HEK293 (cell line): ENCODE data around the gene C21orf58.

Experiments used
- YY1 ChIP-seq: fragments of 450-650 bp; formaldehyde crosslinking; IDR thresholded peaks from 2 replicates; pipeline ENCODE4 v1.5.1; 2018; ENCODE audit warnings: missing biosample characterization, missing genetic modification characterization
- ZFP41 ChIP-seq: fragments of 450-650 bp; formaldehyde crosslinking; IDR thresholded peaks from 2 replicates; pipeline ENCODE4 v1.5.1; 2016; ENCODE audit warnings: missing biosample characterization, missing genetic modification characterization, borderline replicate concordance
- ZNF248 ChIP-seq: fragments of 450-650 bp; formaldehyde crosslinking; IDR thresholded peaks from 2 replicates; pipeline ENCODE4 v1.5.1; 2017; ENCODE audit warnings: missing biosample characterization, missing genetic modification characterization
- ZNF571 ChIP-seq: fragments of 450-650 bp; formaldehyde crosslinking; IDR thresholded peaks from 2 replicates; pipeline ENCODE4 v1.5.0; 2017; ENCODE audit warnings: missing biosample characterization, missing genetic modification characterization
- ZNF792 ChIP-seq: fragments of 450-650 bp; formaldehyde crosslinking; IDR thresholded peaks from 2 replicates; pipeline ENCODE4 v1.5.1; 2016; ENCODE audit warnings: missing biosample characterization, missing genetic modification characterization
- TF ChIP-seq, protein P1 (sequence below): fragments of 450-650 bp; formaldehyde crosslinking; IDR thresholded peaks from 2 replicates; pipeline ENCODE4 v1.5.1; 2016; ENCODE audit warnings: missing biosample characterization, missing genetic modification characterization
- TF ChIP-seq, protein P2 (sequence below): fragments of 450-650 bp; formaldehyde crosslinking; IDR thresholded peaks from 2 replicates; pipeline ENCODE4 v1.5.1; 2016; ENCODE audit warnings: missing biosample characterization, missing genetic modification characterization
- TF ChIP-seq, protein P3 (sequence below): fragments of 450-650 bp; formaldehyde crosslinking; IDR thresholded peaks from 2 replicates; pipeline ENCODE4 v1.5.1; 2016; ENCODE audit warnings: missing biosample characterization, missing genetic modification characterization
- TF ChIP-seq, protein P4 (sequence below): fragments of 450-650 bp; formaldehyde crosslinking; IDR thresholded peaks from 2 replicates; pipeline ENCODE4 v1.5.0; 2017; ENCODE audit warnings: missing biosample characterization, missing genetic modification characterization, borderline replicate concordance
- TF ChIP-seq, protein P5 (sequence below): fragments of 450-650 bp; formaldehyde crosslinking; IDR thresholded peaks from 2 replicates; pipeline ENCODE4 v1.5.1; 2017; ENCODE audit warnings: missing biosample characterization, missing genetic modification characterization
- TF ChIP-seq, protein P6 (sequence below): fragments of 450-650 bp; formaldehyde crosslinking; IDR thresholded peaks from 2 replicates; pipeline ENCODE4 v1.5.1; 2016; ENCODE audit warnings: missing biosample characterization, missing genetic modification characterization

DNA sequence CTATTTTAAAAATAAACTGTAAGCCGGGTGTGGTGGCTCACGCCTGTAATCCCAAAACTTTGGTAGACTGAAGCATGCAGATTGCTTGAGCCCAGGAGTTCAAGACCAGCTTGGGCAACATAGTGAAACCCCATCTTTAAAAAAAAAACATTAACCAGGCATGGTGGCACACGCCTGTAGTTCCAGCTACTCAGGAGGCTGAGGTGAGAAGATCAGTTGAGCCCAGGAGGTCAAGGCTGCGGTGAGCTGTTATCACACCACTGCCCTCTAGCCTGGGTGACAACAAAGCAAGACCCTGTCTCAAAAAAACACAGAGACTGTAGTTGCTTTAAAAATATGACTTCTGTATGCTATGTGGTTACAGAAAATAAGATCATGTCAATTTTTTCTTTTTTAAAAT, 70.8 kb downstream of the C21orf58 start:
- TF ChIP-seq ZNF571 (tag by site-specific recombination) (no peak), ZFP41 (tag by site-specific recombination) (no peak), ZNF792 (tag by site-specific recombination) (no peak), YY1 (tag by site-specific recombination) (no peak), ZNF248 (tag by site-specific recombination) (no peak)
- TF ChIP-seq, protein P1, sequence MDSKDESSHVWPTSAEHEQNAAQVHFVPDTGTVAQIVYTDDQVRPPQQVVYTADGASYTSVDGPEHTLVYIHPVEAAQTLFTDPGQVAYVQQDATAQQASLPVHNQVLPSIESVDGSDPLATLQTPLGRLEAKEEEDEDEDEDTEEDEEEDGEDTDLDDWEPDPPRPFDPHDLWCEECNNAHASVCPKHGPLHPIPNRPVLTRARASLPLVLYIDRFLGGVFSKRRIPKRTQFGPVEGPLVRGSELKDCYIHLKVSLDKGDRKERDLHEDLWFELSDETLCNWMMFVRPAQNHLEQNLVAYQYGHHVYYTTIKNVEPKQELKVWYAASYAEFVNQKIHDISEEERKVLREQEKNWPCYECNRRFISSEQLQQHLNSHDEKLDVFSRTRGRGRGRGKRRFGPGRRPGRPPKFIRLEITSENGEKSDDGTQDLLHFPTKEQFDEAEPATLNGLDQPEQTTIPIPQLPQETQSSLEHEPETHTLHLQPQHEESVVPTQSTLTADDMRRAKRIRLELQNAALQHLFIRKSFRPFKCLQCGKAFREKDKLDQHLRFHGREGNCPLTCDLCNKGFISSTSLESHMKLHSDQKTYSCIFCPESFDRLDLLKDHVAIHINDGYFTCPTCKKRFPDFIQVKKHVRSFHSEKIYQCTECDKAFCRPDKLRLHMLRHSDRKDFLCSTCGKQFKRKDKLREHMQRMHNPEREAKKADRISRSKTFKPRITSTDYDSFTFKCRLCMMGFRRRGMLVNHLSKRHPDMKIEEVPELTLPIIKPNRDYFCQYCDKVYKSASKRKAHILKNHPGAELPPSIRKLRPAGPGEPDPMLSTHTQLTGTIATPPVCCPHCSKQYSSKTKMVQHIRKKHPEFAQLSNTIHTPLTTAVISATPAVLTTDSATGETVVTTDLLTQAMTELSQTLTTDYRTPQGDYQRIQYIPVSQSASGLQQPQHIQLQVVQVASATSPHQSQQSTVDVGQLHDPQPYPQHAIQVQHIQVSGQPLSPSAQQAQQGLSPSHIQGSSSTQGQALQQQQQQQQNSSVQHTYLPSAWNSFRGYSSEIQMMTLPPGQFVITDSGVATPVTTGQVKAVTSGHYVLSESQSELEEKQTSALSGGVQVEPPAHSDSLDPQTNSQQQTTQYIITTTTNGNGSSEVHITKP (tag by site-specific recombination) = no peak
- TF ChIP-seq, protein P2, sequence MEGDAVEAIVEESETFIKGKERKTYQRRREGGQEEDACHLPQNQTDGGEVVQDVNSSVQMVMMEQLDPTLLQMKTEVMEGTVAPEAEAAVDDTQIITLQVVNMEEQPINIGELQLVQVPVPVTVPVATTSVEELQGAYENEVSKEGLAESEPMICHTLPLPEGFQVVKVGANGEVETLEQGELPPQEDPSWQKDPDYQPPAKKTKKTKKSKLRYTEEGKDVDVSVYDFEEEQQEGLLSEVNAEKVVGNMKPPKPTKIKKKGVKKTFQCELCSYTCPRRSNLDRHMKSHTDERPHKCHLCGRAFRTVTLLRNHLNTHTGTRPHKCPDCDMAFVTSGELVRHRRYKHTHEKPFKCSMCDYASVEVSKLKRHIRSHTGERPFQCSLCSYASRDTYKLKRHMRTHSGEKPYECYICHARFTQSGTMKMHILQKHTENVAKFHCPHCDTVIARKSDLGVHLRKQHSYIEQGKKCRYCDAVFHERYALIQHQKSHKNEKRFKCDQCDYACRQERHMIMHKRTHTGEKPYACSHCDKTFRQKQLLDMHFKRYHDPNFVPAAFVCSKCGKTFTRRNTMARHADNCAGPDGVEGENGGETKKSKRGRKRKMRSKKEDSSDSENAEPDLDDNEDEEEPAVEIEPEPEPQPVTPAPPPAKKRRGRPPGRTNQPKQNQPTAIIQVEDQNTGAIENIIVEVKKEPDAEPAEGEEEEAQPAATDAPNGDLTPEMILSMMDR (tag by site-specific recombination) = no peak
- TF ChIP-seq, protein P3, sequence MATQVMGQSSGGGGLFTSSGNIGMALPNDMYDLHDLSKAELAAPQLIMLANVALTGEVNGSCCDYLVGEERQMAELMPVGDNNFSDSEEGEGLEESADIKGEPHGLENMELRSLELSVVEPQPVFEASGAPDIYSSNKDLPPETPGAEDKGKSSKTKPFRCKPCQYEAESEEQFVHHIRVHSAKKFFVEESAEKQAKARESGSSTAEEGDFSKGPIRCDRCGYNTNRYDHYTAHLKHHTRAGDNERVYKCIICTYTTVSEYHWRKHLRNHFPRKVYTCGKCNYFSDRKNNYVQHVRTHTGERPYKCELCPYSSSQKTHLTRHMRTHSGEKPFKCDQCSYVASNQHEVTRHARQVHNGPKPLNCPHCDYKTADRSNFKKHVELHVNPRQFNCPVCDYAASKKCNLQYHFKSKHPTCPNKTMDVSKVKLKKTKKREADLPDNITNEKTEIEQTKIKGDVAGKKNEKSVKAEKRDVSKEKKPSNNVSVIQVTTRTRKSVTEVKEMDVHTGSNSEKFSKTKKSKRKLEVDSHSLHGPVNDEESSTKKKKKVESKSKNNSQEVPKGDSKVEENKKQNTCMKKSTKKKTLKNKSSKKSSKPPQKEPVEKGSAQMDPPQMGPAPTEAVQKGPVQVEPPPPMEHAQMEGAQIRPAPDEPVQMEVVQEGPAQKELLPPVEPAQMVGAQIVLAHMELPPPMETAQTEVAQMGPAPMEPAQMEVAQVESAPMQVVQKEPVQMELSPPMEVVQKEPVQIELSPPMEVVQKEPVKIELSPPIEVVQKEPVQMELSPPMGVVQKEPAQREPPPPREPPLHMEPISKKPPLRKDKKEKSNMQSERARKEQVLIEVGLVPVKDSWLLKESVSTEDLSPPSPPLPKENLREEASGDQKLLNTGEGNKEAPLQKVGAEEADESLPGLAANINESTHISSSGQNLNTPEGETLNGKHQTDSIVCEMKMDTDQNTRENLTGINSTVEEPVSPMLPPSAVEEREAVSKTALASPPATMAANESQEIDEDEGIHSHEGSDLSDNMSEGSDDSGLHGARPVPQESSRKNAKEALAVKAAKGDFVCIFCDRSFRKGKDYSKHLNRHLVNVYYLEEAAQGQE (tag by site-specific recombination) = no peak
- TF ChIP-seq, protein P4, sequence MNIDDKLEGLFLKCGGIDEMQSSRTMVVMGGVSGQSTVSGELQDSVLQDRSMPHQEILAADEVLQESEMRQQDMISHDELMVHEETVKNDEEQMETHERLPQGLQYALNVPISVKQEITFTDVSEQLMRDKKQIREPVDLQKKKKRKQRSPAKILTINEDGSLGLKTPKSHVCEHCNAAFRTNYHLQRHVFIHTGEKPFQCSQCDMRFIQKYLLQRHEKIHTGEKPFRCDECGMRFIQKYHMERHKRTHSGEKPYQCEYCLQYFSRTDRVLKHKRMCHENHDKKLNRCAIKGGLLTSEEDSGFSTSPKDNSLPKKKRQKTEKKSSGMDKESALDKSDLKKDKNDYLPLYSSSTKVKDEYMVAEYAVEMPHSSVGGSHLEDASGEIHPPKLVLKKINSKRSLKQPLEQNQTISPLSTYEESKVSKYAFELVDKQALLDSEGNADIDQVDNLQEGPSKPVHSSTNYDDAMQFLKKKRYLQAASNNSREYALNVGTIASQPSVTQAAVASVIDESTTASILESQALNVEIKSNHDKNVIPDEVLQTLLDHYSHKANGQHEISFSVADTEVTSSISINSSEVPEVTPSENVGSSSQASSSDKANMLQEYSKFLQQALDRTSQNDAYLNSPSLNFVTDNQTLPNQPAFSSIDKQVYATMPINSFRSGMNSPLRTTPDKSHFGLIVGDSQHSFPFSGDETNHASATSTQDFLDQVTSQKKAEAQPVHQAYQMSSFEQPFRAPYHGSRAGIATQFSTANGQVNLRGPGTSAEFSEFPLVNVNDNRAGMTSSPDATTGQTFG (tag by site-specific recombination) = no peak
- TF ChIP-seq, protein P5, sequence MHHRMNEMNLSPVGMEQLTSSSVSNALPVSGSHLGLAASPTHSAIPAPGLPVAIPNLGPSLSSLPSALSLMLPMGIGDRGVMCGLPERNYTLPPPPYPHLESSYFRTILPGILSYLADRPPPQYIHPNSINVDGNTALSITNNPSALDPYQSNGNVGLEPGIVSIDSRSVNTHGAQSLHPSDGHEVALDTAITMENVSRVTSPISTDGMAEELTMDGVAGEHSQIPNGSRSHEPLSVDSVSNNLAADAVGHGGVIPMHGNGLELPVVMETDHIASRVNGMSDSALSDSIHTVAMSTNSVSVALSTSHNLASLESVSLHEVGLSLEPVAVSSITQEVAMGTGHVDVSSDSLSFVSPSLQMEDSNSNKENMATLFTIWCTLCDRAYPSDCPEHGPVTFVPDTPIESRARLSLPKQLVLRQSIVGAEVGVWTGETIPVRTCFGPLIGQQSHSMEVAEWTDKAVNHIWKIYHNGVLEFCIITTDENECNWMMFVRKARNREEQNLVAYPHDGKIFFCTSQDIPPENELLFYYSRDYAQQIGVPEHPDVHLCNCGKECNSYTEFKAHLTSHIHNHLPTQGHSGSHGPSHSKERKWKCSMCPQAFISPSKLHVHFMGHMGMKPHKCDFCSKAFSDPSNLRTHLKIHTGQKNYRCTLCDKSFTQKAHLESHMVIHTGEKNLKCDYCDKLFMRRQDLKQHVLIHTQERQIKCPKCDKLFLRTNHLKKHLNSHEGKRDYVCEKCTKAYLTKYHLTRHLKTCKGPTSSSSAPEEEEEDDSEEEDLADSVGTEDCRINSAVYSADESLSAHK (tag by site-specific recombination) = no peak
- TF ChIP-seq, protein P6, sequence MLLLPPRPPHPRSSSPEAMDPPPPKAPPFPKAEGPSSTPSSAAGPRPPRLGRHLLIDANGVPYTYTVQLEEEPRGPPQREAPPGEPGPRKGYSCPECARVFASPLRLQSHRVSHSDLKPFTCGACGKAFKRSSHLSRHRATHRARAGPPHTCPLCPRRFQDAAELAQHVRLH (tag by site-specific recombination) = no peak
